ENCODE data around the gene CACNB4.

DNA sequence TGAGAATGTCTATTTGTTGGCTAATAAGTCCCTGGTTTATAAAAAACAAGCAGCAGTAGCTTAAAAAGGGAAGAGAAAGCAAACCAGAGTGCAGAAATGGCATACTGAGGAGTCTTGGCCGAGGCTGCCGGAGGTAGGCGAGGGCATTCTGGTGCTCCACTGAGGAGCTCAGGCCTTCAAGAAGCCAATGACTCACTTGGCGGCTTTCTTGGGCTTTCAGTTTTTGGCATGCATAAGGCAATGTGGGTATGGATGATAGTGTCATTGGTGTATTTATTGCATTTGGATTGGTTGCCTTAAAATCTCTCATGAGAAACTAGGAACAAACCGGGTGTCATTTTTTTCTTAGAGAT, 151.1 kb downstream of the CACNB4 start:
- TF ChIP-seq, protein P1, sequence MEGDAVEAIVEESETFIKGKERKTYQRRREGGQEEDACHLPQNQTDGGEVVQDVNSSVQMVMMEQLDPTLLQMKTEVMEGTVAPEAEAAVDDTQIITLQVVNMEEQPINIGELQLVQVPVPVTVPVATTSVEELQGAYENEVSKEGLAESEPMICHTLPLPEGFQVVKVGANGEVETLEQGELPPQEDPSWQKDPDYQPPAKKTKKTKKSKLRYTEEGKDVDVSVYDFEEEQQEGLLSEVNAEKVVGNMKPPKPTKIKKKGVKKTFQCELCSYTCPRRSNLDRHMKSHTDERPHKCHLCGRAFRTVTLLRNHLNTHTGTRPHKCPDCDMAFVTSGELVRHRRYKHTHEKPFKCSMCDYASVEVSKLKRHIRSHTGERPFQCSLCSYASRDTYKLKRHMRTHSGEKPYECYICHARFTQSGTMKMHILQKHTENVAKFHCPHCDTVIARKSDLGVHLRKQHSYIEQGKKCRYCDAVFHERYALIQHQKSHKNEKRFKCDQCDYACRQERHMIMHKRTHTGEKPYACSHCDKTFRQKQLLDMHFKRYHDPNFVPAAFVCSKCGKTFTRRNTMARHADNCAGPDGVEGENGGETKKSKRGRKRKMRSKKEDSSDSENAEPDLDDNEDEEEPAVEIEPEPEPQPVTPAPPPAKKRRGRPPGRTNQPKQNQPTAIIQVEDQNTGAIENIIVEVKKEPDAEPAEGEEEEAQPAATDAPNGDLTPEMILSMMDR (IDR thresholded peaks at IDR 0.05): no peak
- no peak for TF ChIP-seq POLR2A (IDR thresholded peaks at IDR 0.05)

Measured in sigmoid colon (tissue), 3 donors.